Lung microvascular endothelial cell (primary cell): Measurements from ENCODE around the gene CFD. TPM values are rescaled to one million over a fixed set of nuclear protein-coding genes. Genes with fewer than 3 reads are reported as not detected.
A peak's percentile ranks its signal among the peaks of the same experiment; 100 is the strongest.
"Not testable (repeated sequence)": the region's sequence is repeated elsewhere in the genome, so short reads cannot be mapped to it uniquely, and the experiment has no call there.

Source experiments
- DNase-seq, 2 donors: peaks; one replicate each; pipeline versions ENCODE4 v3.0.0 to v3.0.0-alpha.2; 2010; ENCODE audit warnings: low read depth in 2 of 2
- total RNA-seq: library from RNA; depleted of rRNA; stranded (reverse); fragments of >200 nt; gene quantifications from 2 replicates; pipeline ENCODE4 v1.2.1, GENCODE V29; 2014

CFD gene
- total RNA-seq, 1 donor from 2014 or later = 1.2 TPM

DNA sequence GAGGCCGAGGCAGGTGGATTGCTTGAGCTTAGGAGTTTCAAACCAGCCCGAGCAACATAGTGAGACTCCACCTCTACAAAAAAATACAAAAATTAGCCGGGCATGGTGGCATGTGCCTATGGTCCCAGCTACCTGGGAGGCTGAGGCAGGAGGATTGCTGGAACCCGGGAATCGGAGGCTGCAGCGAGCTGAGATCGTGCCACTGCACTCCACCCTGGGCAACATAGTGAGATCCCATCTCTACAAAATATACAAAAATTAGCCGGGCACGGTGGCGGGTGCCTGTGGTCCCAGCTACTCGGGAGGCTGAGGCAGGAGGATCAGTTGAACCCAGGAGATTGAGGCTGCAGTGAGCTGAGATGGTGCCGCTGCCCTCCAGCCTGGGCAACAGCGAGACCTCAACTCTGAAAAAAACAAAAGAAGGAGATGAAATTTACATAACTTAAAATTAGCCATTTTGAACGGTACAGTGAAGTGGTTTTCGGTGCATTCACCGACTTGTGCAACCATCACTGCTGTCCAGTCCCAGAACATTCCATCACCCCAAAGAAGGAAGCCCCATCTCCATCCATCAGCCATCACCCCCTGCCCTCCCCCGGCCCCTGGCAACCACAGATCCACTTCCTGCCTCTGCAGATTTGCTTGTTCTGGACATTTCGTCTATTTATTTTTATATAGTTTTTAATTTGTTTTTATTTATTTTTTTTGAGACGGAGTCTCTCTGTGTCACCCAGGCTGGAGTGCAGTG lies 33.4 kb upstream of the CFD start:
- DNase-seq = no peak

DNA sequence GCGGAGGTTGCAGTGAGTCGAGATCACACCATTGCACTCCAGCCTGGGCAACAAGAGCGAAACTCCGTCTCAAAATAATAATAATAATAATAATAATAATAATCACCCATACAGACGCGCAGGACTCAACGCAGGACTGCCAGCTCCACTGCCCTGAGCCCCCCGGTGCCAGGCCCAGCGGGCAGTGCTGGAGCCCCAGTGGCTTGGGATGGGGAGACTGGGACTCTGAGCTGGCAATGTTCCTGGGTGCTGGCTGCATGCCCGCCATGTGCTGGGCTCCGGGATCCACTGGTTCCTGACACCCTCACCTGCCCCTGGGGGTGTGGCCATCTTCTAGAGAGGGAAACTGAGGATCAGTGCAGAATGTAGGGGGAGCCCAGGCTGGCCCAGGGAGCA lies 32.2 kb upstream of the CFD start:
- DNase-seq = no peak

DNA sequence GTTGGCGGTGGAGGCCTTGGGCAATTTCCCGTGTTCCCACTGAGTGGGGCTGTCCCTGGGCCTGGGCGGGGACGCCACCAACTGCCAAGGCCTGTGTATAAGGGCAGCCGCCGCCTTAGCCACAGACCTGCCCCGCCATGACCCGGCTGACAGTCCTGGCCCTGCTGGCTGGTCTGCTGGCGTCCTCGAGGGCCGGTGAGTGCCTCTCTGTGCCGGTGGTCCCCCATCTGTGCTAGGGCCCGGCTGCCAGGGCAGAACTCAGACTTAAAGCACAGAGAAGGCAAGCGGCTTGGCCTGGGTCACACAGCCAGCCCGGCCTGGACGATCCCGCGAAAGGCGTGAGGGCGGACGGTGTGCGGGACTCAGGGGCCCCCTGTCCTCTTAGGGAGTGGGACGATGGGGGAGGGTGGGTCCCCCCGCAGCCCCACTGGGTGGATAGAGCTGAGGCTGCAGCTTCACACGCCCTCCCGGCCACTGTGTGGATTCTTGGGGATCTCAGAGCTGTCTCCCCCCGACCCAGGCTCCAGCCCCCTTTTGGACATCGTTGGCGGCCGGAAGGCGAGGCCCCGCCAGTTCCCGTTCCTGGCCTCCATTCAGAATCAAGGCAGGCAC lies 31.6 kb upstream of the CFD start, which contains the start of gene AZU1:
Gene AZU1 (plus strand): TSS at position 128 of the 612 bp plus-strand sequence. CDS start 10 bp downstream, at position 138.
- DNase-seq = no peak

DNA sequence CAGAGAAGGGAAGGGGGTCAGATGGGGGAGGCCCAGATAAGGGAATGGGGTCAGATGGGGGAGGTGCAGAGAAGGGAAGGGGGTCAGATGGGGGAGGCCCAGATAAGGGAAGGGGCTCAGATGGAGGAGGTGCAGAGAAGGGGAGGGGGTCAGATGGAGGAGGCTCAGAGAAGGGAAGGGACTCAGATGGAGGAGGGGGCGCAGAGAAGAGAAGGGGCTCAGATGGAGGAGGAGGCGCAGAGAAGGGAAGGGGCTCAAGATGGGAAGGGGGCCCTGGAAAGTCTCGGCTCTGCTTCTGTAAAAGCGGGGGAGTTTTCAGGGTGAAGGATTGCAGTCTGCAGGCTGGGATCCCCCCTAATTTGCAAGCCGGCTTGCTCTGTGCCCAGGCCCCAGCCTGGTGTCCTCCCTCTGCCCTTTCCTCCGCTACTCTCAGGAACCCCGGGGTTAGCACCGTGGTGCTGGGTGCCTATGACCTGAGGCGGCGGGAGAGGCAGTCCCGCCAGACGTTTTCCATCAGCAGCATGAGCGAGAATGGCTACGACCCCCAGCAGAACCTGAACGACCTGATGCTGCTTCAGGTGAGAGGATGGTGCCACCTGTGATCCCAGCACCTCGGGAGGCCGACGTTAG lies 30.2 kb upstream of the CFD start:
- no peak for DNase-seq

DNA sequence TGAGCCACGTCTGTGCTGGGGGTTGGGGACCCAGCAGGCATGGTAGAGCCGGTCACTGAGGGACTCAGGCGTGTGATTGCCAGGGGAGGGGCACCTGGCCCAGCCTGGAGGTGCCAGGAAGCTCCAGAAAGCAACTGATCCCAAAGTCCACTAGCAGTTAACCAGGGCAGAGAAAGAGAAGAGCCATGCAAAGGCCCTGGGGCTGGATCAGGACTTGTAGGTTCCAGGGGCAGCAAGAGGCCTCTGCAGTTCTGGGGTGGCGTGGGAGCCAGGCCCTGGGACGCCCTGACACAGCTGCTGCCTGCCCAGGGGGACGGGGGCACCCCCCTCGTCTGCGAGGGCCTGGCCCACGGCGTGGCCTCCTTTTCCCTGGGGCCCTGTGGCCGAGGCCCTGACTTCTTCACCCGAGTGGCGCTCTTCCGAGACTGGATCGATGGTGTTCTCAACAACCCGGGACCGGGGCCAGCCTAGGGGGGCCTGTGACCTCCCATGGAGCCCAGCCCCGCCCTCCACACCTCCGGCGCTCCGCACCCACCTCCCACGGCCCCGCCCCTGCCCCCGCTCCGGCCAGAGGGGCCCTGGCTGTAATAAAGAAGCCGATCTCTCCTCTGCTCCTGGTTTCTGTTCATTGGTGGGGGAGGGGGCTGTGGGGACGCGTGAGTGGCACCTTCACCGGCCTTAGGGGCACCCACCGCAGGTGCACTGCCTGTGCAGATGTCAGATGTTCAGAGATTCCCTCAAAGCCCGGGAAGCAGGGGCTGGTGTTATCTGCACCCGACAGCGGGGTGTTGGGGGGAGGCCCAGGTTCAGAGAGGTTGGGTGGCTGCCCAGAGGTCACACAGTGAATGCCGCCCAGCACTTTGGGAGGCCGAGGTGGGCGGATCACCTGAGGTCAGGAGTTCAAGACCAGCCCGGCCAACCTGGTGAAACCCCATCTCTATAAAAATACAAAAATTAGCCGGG lies 27.8 kb upstream of the CFD start:
- DNase-seq = no peak

DNA sequence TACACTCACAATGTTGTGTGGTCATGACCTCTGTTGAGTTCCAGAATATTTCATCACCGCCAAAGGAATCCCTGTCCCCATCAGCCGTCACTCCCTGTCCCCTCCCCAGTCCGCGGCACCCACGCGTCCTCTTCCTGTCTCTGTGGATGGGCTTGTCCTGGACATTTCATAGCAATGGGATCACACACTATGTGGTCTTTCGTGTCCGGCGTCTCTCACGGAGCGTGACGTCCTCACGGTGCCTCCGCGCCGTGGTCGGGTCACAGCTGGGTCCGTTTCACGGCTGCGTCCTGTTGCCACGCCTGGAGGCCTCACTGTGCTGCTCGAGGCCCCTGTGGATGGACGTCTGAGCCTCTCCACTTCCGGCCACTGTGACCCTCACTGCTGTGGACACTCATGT lies 25.2 kb upstream of the CFD start:
- no peak for DNase-seq

DNA sequence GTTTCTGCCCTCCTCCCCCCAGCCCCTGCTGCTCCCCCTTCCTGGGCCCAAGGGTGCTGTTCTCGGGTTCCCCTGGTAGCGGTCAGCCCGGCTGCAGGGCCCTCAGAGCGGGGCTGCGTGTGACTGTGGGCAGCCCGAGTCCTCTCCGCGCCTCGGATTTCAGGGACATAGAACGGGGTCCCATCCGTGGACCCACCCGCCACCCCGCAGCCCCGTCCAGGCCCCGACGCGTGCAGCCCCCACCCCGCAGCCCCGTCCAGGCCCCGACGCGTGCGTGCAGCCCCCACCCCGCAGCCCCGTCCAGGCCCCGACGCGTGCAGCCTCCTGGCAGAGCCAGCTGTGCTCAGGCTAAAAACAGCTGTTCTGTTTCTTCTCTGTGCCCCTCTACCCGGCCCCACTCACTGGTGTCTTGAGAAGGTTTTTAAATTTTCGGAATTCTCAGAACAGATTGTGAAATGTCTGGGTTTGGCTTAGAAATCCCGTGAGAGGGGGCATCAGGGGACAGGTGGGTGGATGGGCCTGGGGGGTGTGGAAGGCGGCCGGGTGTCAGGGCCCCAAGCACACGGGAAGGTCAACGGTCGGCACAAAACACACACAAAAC lies 24.2 kb upstream of the CFD start:
- DNase-seq = no peak

DNA sequence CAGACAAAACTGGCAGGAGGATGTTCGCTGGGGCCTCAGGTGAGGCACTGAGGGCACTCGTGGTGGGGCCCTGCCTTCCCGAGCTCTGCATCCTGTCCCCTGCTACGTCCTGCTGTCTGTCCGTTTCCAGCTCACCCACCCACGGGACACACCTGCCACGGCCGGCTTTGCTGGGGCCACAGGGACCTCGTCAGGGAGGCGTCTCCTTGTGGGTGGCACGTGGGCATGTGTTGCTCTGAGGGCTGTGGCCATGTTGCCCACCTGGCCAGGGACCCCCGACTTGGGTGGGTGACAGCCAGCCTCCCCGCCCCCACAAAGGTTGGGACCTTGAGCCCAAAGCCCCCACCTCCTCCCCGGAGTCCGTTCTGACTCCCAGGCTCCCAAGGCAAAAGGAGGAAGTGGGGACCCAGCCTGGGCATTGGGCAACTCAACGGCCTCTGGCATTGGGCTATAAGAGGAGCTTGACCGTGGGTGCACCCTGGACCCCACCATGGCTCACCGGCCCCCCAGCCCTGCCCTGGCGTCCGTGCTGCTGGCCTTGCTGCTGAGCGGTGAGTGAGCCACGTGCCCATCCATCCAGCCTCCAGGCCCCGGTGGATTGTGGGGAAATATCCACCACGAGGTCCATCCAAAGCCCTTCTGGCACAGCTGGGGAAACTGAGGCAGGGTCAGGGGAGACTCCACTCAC lies 18.8 kb upstream of the CFD start, which contains the start of gene PRTN3:
Gene PRTN3 (plus strand): TSS at position 481 of the 688 bp plus-strand sequence. CDS start 10 bp downstream, at position 491.
- DNase-seq = no peak

DNA sequence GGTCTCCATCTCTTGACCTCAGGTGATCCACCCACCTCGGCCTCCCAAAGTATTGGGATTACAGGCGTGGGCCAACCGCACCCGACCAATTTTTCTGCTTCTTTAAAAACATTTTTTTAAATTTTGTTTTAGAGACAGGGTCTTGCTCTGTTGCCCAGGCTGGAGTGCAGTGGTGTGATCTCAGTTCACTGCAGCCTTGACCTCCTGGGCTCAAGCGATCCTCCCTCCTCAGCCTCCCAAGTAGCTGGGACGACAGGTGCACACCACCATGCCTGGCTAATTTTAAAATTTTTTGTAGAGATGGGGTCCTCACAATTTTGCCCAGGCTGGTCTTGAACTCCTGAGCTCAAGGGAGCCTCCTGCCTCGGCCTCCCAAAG lies 16.7 kb upstream of the CFD start:
- not testable (repeated sequence) for DNase-seq

DNA sequence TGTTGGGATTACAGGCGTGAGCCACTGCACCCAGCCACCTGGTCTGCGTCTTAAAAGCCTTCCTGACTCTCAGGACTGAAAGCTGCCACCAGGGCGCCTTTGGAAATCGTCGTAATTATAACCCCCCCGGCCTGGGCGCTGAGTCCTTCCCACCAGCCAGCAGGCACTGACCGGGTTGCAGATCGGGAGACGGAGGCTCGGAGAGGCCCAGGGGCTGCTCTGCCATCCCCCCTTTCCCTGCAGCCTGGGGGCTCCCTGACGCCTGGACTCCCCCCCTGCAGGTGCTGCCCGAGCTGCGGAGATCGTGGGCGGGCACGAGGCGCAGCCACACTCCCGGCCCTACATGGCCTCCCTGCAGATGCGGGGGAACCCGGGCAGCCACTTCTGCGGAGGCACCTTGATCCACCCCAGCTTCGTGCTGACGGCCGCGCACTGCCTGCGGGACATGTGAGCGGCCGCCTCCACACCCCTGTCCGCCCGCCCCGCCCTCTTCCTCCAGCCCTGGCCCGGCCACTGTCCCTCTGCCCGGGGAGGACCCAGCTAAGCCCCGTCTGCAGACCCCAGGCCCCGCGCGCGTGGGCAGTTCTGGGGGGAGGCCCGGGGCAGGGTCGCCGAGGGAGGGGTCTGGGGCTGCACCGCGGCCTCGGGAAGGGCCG lies 16.2 kb upstream of the CFD start:
- peak in 1 of 2 donors; percentile 18 for DNase-seq

DNA sequence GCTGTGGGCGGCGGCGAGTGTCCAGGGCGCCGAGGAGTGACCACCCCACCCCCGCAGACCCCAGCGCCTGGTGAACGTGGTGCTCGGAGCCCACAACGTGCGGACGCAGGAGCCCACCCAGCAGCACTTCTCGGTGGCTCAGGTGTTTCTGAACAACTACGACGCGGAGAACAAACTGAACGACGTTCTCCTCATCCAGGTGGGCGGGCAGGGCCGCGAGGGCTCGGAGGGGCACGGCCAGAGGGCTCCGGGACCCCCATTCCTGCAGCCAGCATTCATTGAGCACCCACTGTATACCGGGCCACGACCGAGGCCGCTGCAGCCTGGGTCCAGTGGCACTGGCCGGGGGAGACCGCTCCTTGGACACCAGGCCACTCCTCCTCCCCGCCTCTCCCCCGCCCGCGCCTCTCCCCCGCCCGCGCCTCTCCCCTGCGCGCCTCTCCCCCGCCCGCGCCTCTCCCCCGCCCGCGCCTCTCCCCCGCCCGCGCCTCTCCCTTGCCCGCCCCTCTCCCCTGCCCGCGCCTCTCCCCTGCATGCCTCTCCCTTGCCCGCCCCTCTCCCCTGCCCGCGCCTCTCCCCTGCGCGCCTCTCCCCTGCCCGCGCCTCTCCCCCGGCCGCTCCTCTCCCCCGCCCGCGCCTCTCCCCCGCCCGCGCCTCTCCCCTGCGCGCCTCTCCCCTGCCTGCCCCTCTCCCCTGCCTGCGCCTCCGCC lies 15.5 kb upstream of the CFD start:
- no peak for DNase-seq

DNA sequence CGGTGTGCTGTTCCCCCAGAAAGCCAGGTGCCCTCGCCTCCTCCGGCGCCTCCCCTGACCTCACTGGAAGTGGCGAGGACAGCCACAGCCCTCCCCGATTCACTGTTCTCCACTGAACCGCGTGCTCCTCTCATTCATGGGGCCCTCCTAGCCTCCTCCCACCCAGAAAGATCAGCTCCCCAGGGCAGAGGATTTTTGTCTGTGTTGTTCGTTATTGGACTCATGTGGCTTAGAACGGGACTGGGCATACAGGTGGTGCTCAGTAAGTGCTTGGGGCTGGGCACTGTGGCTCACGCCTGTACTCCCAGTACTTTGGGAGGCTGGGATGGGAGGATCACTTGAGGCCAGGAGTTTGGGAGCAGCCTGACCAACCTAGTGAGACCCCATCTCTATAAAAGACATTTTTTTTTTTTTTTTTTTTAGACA lies 14.9 kb upstream of the CFD start:
- DNase-seq = no peak

DNA sequence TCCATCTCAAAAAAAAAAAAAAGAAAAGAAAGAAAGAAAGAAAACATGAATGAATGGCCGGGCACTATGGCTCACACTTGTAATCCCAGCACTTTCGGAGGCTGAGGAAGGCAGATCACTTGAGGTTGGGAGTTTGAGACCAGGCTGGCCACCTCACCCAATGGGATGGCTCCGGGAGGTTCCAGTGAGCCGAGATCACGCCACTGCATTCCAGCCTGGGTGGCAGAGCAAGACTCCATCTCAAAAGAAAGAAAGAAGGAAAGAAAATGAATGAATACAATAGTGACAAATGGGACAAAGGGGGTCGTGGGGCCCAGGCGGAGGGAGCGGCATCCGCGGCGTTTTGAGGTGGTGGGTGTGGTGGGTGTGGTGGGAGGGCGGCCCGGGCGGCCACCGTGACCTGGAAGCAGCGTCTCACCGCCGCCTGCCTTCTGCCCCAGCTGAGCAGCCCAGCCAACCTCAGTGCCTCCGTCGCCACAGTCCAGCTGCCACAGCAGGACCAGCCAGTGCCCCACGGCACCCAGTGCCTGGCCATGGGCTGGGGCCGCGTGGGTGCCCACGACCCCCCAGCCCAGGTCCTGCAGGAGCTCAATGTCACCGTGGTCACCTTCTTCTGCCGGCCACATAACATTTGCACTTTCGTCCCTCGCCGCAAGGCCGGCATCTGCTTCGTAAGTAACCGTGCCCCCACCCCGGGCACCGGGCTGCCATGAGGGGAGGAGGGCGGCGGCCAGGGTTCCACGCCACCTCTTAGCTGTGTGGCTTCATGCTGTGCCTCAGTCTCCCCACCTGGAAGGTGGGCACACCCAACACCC lies 13.6 kb upstream of the CFD start:
- DNase-seq = no peak

DNA sequence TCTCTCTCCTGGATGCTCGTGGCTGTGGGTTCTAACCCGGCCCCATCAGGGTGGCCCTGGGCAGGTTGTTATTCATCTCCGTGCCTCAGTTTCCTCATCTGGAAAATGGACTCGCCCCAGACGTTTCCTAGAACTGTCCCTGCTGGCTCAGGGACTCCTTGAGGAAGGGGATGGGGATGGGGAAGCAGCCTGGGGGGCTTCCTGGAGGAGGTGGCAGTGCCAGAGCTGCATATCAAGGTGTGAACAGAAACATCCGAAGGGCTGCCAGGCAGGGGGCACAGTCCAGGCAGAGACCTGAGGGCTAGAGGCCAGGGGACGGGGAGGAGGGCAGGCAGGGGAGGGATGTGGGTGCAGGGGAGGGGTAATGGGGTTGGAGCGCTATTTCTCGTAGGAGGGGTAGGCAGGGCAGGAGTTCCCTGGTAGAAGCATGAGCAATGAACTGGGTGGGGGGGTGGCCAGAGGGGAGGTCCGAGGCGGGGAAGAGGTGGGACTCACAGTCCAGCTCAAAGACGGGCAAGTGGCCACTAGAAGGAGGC lies 11.0 kb upstream of the CFD start:
- DNase-seq = no peak

DNA sequence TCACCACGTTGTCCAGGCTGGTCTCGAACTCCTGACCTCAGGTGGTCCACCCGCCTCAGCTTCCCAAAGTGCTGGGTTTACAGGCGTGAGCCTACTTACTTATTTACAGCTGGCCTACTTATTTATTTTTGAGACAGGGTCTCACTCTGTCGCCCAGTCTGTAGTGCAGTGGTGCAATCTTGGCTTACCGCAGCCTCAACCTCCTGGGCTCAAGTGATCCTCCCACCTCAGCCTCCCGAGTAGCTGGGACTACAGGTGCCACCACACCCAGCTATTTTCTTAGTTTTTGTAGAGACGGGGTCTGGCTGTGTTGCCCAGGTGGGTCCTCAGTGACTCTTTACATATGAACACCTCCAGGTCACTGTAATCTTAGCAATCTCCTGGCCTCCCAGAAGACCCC lies 10.3 kb upstream of the CFD start:
- DNase-seq = not testable (repeated sequence)

DNA sequence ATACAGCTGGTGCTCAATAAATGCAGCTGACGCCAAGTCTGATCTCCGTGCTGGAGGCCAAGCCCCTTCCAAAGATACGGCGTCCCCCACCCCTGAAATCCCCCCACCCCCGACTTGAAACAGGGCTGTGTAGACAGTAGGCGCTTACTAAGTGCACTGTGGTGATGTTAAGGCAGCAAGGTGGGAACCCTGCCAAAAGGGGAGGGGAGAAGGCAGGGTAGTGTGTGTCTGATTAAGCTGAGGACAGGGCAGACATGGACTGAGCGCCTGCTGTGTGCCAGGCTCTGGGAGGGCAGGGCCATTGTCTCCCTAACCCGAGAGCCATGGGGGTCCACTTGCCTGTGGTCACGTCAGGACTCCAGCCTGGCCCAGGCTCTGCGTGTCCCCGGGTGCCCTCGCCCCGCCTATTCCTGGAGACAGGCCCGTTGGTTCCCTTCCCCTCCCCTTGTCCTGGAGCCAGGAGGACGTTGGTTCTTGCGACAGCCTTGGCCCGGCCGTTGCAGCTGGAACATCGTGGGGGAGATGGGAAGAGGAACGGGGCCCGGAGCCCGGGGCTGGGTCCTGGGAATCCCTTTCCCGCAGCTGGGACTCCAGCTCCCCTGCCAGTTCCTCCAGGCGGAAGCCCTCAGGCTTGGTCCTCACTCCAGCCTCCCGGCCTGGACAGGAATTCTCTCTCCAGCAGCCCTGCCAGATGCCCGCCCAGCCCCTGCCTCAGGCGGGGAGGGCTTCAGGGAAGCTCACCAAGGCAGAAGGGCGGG lies 9.1 kb upstream of the CFD start:
- no peak for DNase-seq

DNA sequence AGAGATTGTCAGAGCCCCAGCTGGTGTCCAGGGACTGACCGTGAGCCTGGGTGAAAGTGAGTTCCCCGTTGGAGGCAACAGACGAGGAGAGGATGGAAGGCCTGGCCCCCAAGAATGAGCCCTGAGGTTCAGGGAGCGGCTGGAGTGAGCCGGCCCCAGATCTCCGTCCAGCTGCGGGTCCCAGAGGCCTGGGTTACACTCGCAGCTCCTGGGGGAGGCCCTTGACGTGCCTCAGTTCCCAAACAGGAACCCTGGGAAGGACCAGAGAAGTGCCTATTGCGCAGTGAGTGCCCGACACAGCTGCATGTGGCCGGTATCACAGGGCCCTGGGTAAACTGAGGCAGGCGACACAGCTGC lies 8.5 kb upstream of the CFD start:
- no peak for DNase-seq
